ENCODE results near the gene HSPA1A. TPM values are rescaled to one million over a fixed set of nuclear protein-coding genes. Genes with fewer than 3 reads are reported as not detected.

The HSPA1A gene
- polyA plus RNA-seq, 1 donor (not counting 4 experiments of a cell fraction or from before 2014, with no cell fraction given) = 110 TPM

- H3K9me1 ChIP-seq (ENCODE audit: control insufficient read depth, extremely low read depth, insufficient read depth, low read length) = peaks cover 2% of the 10 kb centered on the region
- H4K20me1 ChIP-seq (ENCODE audit: control insufficient read depth, extremely low read depth, insufficient read depth, low read length) = no peaks in the 10 kb centered on the region
- FAIRE-seq (no peak), DNase-seq (ENCODE audit: low read depth, low spot score) (no peak)
- no peak overlapping the region for H3K9ac ChIP-seq (ENCODE audit: control insufficient read depth, extremely low read depth, insufficient read depth, low read length)
- H3K9me3 ChIP-seq (ENCODE audit: control insufficient read depth, low read depth, low read length) = no peaks in the 10 kb centered on the region
- no peak overlapping the region for H2AFZ ChIP-seq (ENCODE audit: control insufficient read depth, low read length)
- H3K4me3 ChIP-seq (ENCODE audit: control insufficient read depth in 2 of 3, extremely low read depth in 1 of 3, insufficient read depth in 2 of 3, low read depth in 1 of 3, low read length in 3 of 3) = no peak overlapping the region
- dilution Hi-C loops (cut with MboI; ENCODE audit: extremely low pct_ligation_motif_present, low sequenced_read_pairs) = no loop called here
- H3K79me2 ChIP-seq (ENCODE audit: control insufficient read depth, insufficient read depth, low read length) = no peaks in the 10 kb centered on the region
- TF ChIP-seq CTCF (optimal IDR thresholded peaks at IDR 0.05 in 1 of 3, IDR thresholded peaks at IDR 0.05 in 1 of 3, conservative IDR thresholded peaks at IDR 0.05 in 1 of 3; ENCODE audit: extremely low read depth in 1 of 3, insufficient read depth in 2 of 3, low read length in 3 of 3) (no peak), EZH2 (IDR thresholded peaks at IDR 0.05; ENCODE audit: low read length) (no peak)
- H3K27me3 ChIP-seq (ENCODE audit: control insufficient read depth, extremely low read depth, insufficient read depth, low read length) = no peaks in the 10 kb centered on the region
- peaks cover 9% of the 10 kb centered on the region for H3K4me1 ChIP-seq (ENCODE audit: control insufficient read depth, extremely low read depth, insufficient read depth, low read length)
- no peak overlapping the region for H3K4me2 ChIP-seq (ENCODE audit: control insufficient read depth, extremely low read depth, insufficient read depth, low read depth, low read length)
- no peaks in the 10 kb centered on the region for H3K36me3 ChIP-seq (ENCODE audit: control insufficient read depth in 2 of 2, extremely low read depth in 1 of 2, insufficient read depth in 2 of 2, low read length in 2 of 2)
- H3K27ac ChIP-seq (ENCODE audit: control insufficient read depth, insufficient read depth, low read length) = no peak overlapping the region
Measured at GRCh38 chr6:31770860-31771259, 44.5 kb upstream of the HSPA1A start.

DNA sequence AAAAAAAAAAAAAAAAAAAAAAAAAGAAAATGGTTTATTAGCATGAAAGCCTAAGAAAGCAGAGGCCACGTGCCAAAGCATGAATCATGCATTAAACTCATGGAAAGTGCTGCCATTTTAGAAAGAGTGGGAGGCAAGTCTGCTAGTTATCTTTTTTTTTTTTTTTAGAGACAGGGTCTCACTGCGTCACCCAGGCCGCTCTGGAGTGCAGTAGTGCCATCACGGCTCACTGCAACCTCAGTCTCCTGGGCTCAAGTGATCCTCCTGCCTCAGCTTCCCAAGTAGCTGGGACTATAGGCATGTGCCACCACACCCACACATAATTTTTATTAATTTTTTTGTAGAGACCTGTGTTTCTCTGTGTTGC lies 43.4 kb upstream of the HSPA1A start:
- Histone ChIP-seq H3K9ac (ENCODE audit: control insufficient read depth, extremely low read depth, insufficient read depth, low read length) (no peak overlapping the region), H3K4me2 (ENCODE audit: control insufficient read depth, extremely low read depth, insufficient read depth, low read depth, low read length) (no peak overlapping the region), H4K20me1 (ENCODE audit: control insufficient read depth, extremely low read depth, insufficient read depth, low read length) (no peaks in the 10 kb centered on the region), H3K9me3 (ENCODE audit: control insufficient read depth, low read depth, low read length) (no peaks in the 10 kb centered on the region), H3K79me2 (ENCODE audit: control insufficient read depth, insufficient read depth, low read length) (no peaks in the 10 kb centered on the region), H2AFZ (ENCODE audit: control insufficient read depth, low read length) (no peak overlapping the region), H3K36me3 (ENCODE audit: control insufficient read depth in 2 of 2, extremely low read depth in 1 of 2, insufficient read depth in 2 of 2, low read length in 2 of 2) (no peaks in the 10 kb centered on the region), H3K4me1 (ENCODE audit: control insufficient read depth, extremely low read depth, insufficient read depth, low read length) (peaks cover 20% of the 10 kb centered on the region), H3K27ac (ENCODE audit: control insufficient read depth, insufficient read depth, low read length) (no peak overlapping the region), H3K27me3 (ENCODE audit: control insufficient read depth, extremely low read depth, insufficient read depth, low read length) (no peaks in the 10 kb centered on the region), H3K4me3 (ENCODE audit: control insufficient read depth in 2 of 3, extremely low read depth in 1 of 3, insufficient read depth in 2 of 3, low read depth in 1 of 3, low read length in 3 of 3) (no peak overlapping the region), H3K9me1 (ENCODE audit: control insufficient read depth, extremely low read depth, insufficient read depth, low read length) (peaks cover 2% of the 10 kb centered on the region)
- dilution Hi-C loops (cut with MboI; ENCODE audit: extremely low pct_ligation_motif_present, low sequenced_read_pairs) = no loop called here
- DNase-seq (ENCODE audit: low read depth, low spot score) (no peak), FAIRE-seq (no peak)
- no peak for TF ChIP-seq EZH2 (IDR thresholded peaks at IDR 0.05; ENCODE audit: low read length)
- no peak for TF ChIP-seq CTCF (optimal IDR thresholded peaks at IDR 0.05 in 1 of 3, IDR thresholded peaks at IDR 0.05 in 1 of 3, conservative IDR thresholded peaks at IDR 0.05 in 1 of 3; ENCODE audit: extremely low read depth in 1 of 3, insufficient read depth in 2 of 3, low read length in 3 of 3)
